Hematopoietic multipotent progenitor cell treated with erythropoietin and hydrocortisone succinate and interleukin-3 and kit ligand, for 17 days (in vitro differentiated cells): ENCODE measurements around the gene EDA.

Experiments
- DNase-seq: peaks from one replicate; pipeline ENCODE4 v3.0.0-alpha.2; 2015; ENCODE audit warnings: low spot score

EDA gene

DNA sequence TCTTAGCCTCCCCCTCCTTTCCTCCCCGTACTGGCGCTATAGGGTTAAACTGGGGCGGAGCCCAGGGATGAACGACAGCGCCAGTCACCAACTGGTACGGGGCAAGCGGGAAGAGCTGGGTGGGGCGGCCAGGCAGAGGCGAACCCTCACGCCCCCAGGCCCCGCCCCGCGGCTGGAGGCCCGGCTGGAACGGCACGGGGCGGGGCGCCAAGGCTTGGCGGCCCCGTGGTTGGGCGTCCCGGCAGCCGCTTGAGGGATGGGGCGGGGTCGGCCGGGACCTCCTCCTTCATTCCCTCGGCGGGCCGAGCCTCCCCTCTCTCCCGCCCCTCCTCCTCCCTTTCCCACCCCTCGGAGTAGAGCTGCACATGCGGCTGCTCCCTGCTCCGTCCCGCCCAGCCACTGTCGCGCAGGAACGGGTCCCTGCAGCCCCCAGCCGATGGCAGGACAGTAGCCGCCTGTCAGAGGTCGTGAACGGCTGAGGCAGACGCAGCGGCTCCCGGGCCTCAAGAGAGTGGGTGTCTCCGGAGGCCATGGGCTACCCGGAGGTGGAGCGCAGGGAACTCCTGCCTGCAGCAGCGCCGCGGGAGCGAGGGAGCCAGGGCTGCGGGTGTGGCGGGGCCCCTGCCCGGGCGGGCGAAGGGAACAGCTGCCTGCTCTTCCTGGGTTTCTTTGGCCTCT lies at the start of gene EDA:
Gene EDA, plus strand, starts transcription at position 335 of the 678 bp plus-strand sequence.
- no peak for DNase-seq

DNA sequence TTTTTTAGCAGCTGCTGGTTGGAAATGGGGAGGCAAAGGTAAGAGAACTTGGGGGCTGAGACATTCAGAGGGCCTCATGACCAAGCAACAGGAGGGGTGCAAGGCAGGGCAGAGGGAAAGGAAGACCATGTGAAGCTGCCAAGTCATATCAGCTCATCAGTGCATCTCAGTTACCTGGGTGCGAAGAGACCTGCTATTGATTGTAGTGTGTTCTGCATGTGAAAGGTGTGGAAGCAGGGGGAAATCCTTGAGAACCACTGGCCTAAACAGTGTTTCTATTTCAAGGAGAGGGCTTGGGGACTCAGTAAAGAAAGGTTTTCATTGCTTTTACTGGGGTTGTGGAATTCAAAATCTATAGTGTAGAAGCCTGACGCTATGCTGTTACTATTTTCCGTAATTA lies 47.1 kb upstream of the EDA start:
- DNase-seq, result no peak

DNA sequence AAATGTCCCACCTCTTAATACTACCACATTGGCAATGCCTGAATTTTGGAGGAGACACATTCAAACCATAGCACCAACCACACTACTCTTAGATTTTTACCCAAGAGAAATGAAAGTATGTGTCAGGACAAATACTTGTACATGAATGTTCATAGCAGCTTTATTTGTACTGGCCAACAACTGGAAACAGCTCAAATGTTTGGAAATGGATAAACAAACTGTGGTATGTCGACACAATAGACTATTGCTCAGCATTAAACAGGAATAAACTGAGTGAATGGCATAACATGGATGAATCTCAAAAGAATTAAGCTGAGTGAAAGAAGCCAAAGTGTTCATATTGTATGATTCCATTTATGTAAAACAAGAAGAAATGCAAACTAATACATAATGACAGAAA lies 18.5 kb upstream of the EDA start:
- no peak for DNase-seq

DNA sequence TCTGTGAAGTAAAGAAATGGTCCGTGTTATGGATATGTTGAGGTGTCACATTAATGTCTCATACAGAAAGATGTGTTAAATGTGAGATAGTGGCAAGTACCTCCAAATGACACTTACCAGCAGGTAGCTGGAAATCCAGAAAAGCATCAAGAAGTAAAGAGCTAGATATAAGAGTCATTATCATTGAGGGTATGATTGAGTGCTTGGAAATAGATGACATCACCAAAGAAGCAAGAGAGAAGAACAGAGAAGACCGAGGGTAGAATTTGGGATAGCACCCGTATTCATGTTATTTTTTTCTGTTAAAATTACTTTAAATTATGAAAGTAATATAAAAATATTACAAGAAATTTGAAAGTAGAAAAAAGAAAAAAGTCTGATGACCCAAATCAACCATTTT lies 15.7 kb upstream of the EDA start:
- no peak for DNase-seq

DNA sequence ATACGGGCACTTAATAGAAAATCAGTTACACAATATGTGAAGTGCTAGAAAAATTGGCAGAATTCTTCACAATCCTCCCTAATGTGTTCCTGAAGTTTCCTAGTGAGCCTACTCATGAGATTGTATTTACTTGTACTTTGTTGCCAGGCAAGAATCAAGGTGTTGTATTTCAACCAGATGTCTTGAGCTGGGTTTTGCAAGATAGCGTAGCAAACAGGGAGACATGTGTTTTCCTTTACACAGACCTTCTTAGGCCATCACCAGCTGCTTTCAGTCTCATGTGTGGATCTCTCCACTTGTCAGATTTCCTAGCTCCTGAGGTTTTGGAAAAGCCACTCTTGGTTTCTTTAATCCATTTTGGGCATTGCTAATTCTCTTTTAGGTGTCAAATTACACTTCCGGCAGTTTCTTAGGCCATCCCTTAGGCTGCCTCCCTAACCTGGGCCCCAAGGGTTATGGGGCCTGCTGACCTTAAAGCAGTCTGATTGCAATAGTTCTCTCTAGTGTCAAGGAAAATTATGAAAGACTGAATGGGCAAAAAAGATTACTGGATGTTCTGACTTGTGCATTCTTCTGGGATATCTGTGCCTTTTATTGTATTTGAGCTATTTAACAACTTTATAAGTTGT lies 12.2 kb upstream of the EDA start:
- no peak for DNase-seq

DNA sequence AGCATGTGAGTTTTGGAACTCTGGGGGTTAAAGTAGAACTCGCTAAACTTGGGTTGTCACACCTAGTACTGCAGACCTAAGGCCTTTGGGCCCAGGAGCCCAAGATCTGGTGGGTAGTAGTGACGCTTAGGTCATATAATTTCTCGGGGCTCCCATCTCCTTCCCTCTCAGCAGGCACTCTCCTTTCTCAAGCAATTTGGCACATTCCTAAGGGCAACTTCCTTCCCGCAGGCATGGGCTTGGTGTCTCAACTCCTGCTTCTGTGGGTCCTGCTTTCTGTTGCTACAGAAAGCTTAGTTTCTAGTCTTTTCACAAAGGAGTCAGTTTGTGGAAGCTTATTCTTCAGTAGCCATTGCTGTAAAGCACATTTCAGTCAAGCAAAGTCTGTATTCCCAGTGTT lies 10.4 kb upstream of the EDA start:
- DNase-seq, result no peak

DNA sequence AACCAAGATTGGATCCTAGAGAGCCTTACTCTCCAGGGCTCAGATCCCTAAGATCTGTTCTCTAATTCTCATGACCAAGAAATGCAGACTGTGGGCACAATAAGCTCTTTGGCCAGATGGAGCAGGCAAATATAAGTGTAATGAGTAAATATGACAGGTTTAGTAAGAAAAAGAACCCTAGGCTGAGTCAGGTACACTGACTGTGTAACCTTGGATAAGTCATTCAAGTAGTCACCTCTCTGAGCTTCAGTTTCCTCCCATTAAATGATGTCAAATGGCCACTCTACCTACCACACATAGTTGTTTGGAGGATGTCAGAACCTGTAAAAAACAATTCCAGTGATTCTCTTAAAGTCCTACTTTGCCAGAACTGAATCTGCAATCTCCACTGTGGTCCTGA lies 8.3 kb upstream of the EDA start:
- DNase-seq, result no peak

DNA sequence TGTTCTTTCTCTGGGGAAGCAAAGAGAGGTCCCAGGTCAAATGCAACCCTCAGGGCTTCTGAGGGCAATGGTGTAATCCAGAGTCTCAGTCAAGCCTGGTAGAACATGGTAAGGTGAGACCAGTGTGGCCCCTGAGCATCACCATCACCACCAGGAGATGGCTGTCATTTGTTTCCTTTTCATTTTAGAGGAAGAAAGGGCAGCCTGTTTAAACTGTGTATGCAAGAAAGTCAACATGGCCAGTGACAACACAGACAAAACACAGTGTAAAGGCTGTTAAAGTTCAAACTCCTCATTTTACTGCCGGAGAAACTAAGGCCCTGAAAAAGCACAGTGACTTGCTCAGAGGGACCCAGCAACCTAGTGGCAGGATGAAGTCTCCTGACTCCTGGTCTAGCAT lies 2.0 kb upstream of the EDA start:
- no peak for DNase-seq

DNA sequence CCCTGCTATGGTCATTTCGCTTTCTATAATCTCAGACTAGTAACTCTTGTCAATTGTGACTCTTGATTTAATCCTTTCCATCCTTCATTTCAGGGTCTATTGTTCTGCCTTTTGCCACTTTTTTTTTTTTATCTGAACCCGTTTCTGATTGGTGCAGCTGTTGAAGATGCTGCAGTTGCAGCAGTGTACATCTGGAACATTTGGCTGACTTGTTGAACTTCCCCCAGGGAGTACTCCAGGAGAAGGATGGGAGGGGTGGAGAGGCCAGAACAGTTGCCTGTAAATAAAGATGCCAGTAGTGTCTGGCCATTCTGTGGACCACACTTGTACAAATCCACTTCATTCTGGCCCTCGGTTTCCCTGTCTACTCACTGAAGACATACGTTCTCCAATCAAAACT lies 1.0 kb upstream of the EDA start:
- no peak for DNase-seq

DNA sequence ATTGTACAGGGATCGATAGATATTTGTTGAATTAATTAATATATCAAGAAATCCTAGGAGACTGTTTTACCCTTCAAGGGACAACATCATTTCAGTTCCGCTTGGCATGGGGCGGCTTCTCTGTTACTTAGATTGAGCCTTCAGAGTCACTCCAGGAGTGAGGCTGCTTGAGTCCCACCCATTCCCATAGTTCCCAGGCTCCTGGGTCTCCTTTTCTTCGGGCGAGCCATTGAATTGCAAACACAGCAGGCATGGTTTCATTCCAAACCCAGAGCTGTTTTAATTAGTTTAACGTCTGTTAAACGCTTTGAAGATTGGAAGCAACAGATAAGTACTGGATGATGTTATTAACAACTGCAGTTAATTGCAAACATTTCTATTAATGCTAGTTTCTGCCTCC lies 571 bp upstream of the EDA start:
- no peak for DNase-seq

DNA sequence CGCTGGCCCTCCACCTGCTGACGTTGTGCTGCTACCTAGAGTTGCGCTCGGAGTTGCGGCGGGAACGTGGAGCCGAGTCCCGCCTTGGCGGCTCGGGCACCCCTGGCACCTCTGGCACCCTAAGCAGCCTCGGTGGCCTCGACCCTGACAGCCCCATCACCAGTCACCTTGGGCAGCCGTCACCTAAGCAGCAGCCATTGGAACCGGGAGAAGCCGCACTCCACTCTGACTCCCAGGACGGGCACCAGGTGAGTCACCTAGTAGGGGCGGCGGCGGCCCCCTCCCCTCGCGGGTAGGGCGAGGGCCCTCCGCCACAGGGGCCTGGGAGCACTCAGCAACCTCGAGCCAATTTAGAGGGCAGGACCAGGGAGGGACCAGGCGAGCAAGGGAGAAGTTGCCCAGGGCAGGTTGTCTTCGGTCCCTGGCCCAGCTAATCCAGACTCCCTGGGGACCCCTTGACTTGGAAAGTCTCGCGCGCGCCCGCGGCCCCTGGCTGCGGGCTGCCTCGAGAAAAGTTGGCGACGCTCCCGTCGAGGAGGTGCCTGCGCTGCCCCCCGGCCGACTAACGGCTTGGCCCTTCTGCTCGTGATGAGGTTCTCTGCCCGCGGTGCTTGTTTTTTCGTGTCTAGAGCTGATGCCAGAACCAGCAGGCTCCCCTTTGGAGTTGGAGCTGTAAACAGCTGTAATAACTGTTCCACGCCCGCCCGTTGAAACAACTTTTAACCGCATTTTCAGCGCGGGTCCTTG lies 717 bp downstream of the EDA start:
- no peak for DNase-seq

DNA sequence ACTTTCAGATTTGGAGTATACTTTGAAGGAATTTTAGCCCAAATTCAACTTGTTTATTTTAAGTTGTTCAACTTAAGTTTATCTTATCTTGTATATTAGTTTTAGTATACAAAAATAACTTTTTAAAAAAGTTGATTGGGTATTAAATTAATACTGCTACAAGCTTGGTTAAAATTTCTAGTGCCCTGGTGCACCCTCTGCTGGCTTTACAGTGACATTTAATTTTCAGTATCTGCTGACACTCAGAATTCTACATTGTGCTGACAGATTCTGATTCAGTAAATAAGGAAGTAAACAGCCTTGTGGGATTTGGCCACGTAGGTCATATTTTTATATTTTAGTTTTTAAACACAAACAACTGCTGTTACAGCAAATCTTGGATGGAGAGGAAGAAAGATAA lies 2.9 kb downstream of the EDA start:
- DNase-seq, result no peak

DNA sequence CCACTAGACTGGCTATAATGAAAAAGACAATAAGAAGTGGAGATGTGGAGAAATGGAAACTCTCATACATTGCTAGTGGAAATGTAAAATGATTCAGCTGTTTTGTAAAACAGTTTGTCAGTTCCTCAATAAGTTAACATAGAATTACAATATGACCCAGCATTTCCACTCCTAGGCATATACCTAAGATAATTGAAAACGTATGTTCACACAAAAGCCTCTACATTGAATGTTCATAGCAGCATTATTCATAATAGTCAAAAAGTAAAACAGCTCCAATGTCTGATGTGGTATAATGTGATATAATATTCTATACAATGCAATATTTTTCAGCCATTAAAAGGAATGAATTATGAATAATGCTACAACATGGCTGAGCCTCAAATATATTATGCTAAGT lies 10.2 kb downstream of the EDA start:
- DNase-seq, result no peak

DNA sequence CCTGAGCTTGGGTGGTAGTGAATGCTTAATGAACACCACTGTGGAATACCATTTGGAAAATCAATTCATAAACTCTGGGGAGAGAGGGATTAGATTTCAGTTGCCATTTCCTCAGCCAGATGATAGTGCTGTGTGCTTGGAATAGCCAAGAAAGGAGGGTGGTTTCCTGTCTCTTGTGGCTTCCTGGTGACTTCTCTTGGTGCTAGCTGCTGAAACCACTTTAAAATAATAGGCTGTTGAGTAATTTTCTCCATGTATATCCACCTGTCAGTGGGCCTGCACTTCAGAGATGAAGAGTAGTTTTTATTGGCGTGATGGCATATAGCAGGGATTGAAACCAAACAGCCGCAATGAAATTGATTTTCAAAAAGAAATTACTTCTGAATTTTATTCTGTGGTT lies 11.8 kb downstream of the EDA start:
- no peak for DNase-seq

DNA sequence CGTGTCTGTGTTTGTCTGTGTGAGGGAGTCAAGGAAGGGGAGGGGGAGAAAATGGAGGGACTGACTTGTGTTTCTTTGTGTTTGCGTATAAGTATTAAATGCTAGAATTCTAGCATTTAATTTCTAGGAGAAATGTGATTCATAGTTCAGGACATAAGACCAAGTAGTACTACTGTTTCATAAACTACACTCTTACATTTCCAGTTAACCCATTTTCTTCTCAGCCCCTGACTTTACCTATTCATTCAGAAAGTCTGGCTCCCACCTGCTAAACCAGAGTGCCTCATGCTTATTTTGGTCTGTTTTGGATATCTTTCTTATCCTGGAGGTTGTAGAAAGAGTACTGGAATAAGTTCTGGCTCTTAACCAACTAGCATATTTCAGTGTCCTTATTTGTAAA lies 14.2 kb downstream of the EDA start:
- DNase-seq, result no peak

DNA sequence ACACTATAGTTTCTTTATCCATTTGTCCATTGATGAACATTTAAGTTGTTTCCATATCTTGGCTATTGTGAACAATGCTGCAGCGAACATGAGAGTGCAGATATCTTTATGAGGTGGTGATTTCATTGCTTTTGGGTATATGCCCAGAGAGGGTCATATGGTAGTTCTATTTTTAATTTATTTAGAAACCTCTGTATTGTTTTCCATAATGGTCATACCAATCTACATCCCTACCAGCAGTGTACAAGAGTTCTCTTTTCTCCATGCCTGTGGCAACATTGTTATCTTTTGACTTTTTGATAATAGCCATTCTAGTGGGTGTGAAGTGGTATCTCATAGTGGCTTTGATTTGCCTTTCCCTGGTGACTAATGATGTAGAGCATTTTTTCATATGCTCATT lies 48.8 kb downstream of the EDA start:
- DNase-seq, result no peak

DNA sequence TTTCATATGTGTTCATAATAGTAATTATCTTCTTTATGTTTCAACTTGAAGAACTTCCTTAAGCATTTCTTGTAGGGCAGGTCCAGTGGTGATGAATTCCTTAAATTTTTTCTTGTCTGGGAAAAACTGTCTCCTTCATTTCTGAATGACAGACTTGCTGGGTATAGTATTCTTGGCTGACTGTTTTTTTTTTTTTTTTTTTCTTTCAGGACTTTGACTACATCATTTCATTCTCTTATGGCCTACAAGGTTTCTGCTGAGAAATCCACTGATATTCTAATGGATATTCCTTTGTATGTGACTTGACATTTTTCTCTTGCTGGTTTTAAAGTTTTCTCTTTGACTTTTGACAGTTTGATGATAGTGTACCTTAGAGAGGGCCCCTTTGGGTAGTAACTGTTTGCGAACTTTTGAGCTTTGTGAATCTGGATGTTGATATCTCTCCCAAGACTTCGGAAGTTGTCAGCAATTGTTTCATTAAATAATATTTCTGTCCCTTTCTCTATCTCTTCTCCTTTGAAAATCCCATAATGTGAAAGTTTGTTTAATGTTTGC lies 54.2 kb downstream of the EDA start:
- no peak for DNase-seq

DNA sequence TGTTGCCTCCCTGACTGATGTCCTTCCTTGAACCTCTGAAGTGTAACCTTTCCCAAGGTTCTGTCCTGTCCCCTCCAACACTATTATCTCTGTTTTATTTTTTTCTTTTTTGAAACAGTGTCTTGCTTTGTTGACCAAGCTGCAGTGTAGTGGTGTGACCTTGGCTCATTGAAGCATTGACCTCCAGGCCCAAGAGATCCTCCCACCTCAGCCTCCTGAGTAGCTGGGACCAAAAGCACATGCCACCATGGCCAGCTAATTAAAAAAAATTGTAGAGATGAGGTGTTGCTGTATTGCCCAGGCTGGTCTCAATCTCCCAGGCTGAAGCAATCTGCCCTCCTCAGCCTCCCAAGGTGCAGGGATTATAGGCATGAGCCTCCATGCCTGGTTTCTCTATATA lies 59.0 kb downstream of the EDA start:
- no peak for DNase-seq

DNA sequence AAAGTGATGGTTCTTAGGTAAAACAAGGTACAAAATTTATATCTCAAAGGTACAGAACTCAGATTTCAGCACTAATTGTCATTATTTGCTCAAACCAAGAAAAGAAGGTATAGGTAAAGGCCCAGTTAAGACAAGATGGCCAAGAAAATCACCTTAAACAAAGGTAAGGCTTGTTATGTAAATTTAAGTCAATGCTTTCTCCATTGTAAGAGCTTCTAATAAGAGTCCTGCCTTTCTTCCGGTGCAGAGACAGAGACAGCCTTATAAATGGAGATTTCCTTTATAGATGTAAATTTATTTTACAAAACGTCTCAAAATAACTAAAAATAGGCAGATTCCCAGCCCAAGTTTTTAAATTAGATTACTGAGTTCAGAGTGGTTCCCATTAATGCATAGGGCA lies 89.9 kb downstream of the EDA start:
- no peak for DNase-seq

DNA sequence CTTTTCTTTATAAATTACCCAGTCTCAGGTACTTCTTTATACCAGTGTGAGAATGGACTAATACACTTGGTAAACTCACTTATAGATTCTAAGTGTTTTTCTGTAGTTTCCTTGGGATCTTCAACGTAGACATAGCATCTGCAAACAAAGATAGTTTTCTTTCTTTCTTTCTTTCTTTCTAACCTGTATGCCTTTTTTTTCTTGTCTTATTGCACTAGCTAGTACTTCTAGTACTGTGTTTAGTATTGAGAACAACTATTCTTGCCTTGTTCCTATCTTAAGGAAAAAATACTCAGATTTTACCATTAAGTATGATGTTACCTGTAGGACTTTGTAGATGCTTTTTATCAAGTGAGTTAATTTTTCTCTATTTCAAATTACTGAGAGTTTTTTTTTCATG lies 102.2 kb downstream of the EDA start:
- no peak for DNase-seq

DNA sequence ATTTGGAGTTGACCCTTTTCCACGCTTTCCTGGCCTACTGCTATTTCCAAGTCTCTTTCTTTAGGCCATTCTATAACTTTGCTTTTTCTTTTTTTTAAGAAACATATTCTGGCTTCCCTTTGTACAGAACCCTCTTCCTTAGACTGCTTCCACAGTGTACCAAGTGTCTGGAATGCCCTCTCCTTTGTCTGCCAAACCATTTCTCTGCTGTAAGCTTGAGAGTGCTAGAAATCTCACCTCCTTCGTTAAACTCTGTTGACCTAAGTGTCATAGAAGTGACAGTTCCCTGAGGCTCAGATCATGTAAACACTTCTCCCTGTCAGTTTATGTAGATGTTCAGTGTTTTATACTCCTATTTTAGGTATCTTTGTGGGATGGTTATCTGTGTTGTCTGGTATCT lies 108.4 kb downstream of the EDA start:
- no peak for DNase-seq

DNA sequence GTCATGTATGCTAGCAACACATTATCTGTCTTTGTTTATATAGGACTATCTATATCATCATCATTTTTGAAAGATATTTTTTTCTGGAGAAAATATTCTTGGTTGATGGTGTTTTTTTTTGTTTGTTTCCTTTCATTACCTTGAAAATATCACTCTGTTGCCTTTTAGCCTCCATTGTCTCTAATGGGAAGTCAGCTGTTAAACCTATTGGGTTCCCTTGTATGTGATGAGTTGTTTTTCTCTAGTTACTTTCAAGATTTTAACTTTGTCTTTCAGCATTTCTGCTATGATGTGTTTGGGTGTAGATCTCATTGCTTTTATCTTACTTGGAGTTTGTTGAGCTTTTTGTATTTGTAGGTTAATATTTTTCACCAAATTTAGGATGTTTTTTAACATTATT lies 124.4 kb downstream of the EDA start:
- no peak for DNase-seq

DNA sequence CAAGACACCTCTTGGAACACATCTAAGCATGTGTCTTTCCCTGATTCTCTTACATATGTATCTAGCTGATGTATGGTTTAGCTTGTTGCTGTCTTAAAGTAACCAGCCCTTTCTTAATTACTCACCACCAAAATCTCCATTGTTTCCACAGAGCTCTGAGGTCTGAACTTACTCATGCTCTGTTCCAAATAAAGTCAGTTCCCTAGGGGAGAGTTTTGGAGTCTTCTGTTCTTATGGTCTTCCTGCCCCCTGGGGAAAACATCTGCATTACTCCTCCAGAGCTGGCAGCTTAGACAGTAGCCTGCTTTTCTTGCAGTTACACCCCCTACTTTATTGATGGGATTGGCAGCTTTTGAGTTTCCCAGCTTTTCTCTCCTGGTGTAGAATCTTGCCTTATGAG lies 125.8 kb downstream of the EDA start:
- DNase-seq, result no peak
